T1000 (cell line): ENCODE results near the gene DST.
A peak's percentile ranks its signal among the peaks of the same experiment; 100 is the strongest.

Source experiments
- DNase-seq: peaks from one replicate; lab custom pipeline; 2025; ENCODE audit warnings: mixed read lengths; lab: John Stamatoyannopoulos, UW

DST gene

GRCh38 chr6:56536536-56536935 is 106.2 kb downstream of the DST start:
- no peak for DNase-seq

DNA sequence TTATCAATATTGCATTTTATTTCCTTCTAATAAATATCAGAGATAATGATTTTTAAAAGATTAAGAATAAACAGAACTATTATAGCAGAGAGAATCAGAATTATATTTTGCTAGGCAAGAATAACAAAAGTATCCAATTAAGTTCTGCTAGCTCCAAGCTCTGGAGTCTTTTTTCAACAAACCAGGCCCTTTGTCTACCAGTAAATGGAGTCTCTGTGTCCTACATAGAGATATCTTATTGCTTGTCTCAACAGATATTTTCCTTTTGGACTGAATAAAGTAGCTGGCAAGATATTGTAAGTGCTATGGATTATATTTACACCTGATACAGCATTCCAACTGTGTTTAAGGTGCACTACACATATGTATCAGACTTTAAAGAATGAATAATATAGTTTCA is 107.1 kb downstream of the DST start:
- no peak for DNase-seq

DNA sequence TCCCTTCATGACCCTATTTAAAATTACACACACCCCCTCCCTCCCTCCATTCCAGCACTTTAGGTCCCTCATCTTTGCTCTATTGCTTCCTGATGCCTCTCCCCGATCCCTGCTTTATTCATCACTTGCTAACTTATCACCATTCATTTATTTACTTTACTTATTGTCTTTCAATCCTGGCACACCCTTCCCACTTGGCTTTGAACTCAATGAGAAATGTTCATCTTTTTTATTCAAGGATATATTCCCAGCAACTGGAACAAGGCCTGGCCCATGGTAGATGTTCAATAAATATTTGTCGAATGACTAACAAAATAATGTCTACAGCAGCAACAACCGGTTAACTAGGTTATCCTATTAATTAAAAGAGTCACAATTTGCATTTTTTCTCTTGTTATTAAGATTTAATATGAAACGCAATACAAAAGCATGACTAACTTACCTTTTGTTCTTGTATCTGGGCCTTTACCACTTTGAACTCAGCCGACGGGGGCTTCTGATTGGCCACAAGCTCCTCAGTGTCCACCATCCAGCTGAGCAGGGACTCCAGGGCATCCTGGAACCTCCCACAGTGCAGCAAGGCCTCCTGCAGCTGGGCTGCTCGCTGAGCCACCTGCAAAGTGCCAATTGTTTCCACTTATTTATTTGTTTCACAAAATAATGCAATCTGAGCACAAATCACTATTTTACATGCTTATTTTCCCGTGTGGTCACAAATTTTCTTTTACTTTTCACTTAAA is 107.8 kb downstream of the DST start:
- DNase-seq: no peak

- no peak for DNase-seq
These were observed 109.7 kb downstream of the DST start for GRCh38 chr6:56532766-56533551.

DNA sequence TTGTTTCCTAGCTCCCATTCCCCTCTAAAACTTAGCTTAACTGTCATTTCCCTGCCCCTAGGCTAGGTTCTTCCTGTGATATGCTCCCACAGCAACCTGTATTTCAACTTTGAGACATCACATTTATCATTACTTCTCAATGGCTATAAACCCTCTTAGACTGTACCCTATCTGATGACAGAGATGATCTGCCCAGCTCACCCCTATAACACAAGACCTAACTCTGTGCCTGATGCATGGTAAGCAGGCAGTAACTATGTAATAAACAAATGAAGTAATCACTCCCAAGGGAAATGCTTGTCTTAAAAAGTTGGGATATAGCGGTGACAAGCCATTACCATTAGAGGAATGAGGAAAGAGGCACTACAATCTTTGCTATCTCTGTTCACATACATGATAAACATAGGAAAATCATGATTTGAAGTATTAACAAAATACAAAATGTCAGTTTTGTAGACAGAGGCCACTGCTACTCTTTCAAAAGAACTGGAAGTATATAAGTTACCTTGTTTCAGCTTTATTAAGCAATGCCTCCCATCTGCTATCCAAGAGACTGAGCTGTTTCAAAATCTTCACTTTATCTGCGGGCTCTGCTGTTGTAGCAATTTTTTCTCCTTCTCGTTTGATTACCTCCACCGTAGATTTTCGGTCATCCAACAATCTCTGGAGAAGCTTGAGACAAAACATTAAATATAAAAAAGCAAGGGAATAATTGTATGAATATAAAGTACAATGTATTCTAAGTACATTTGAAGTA is 110.7 kb downstream of the DST start:
- DNase-seq: no peak

DNA sequence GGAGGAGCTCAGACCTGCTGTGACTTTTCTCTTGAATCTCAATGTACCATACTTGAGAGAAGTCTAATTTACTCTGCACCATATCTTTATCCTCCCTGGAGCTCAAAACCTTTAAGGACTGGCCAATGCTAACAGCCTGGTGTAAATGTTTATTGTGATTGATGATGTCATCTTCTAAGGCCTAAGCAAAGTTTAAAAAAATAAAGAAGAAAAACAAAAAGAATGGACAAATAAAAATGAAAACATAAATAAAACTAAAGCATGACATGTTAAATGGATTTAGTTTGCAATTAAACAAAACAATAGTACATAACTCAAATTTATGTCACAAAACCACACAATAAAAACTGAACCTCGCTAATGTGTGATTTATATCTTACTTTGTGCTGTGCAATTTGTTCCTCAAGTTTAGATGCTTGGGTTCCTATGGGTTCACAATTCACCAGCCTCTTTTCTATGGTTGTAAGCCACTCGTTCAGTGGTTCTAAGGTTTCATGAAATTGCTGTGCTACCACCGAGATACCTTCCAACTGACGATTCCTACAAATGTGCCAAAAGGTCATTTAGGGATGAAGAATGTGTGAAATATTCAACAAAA is 113.0 kb downstream of the DST start:
- DNase-seq: no peak

GRCh38 chr6:56528412-56528841 is 114.3 kb downstream of the DST start:
- DNase-seq: peak; percentile 17

- DNase-seq: no peak
These were observed 114.8 kb downstream of the DST start for GRCh38 chr6:56527934-56528333.

GRCh38 chr6:56526860-56527544 is 115.7 kb downstream of the DST start:
- DNase-seq: no peak

GRCh38 chr6:56525974-56526789 is 116.5 kb downstream of the DST start:
- DNase-seq: no peak

GRCh38 chr6:56524891-56525703 is 117.6 kb downstream of the DST start:
- DNase-seq: peak; percentile 35

DNA sequence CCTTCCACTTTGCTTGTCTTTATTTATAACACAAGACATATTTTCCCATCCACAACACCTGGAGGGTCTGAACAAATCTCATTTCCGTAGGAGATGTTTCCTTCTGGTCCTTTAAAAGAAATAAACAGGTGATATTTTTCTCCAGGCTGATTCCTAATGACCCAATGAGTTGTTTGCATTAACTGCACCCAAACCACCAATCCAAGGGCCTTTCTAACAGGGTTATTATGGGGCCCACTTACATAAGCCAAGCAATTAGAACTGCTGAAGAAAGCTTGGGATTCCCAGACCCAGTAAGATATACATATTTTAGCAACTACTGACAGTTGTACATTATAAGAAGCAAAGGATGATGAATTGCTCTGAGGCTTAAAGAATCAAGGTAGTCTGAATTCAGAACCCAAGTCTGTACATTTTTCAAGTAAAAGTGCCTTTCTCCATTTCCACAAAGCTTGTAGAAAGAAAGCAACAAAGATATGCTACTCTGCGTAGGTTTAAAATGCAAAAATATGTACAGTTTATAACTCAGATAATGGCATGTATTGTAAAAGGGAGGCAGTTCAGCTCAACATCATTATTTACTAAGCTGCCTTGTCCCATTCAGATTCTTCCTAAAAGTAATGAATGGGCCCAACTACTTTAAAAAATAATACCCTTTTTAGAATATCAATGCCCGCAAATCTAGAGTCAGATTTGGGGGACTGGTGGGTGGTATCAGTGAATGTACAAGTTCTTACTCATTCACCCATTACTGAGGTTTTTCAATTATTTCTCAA is 120.0 kb downstream of the DST start:
- no peak for DNase-seq

DNA sequence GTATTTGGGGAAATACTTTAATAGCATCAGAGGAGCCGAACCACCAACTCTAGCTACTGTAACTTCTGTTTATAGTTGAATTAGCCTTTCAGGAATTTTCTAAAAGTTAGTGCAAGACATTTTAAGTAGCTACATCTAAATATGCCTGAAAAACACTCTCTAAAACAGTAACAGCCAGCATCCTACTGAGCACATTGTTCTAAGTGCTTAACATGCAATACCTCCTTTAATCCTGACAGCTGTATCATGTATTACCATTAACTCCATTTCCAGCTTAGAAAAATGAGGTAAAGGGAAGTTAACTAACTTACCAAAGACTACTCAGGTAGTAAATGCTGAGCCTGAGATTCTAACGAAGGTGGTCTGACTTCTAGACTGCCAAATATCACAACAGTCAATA is 120.7 kb downstream of the DST start:
- DNase-seq: no peak

DNA sequence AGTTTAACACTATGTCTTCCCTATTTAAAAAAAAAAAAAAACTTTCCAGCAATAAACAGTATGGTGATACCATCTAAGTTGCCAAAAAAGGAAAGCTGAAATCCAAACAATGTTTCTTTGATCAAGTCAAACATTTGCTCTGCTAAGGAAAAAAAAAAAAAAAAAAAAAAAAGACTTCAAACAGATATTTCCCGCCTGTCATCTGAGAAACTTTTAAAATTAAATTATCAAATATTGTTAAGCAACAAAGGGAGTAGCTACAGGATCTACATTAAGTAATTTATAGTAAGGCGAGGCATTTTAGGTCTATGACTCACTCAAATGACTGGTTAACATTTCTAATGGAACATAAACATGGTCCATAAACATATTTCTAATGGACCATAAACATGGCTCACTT is 121.2 kb downstream of the DST start:
- no peak for DNase-seq

DNA sequence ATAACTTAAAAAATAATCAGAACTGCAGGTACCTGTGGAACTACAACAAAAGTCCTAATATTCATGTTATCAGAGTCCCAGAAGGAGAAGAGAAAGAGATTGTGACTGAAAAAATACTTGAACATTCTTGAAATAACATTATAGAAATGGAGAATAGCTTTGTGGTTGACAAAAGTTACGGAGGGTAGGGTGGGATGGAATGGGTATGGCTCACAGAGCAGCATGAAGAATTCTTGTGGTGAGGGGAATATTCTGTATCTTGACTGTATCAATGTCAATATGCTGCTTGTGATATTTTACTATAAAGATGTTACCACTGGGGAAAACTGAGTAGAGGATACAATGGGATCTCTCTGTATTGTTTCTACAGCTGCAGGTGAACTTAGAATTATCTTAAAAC is 122.5 kb downstream of the DST start:
- DNase-seq: no peak

- no peak for DNase-seq
These were observed 123.5 kb downstream of the DST start for GRCh38 chr6:56518995-56519767.

- DNase-seq: no peak
These were observed 125.4 kb downstream of the DST start for GRCh38 chr6:56517155-56517745.

GRCh38 chr6:56516003-56516402 is 126.7 kb downstream of the DST start:
- DNase-seq: no peak
